Endothelial cell of umbilical vein (primary cell): ENCODE measurements around the gene TBX21. TPM values are rescaled to one million over a fixed set of nuclear protein-coding genes. Genes with fewer than 3 reads are reported as not detected.

Experiments
- BruUV-seq: library from RNA; stranded (reverse); fragments of 400-500 nt; replicated peaks from 2 replicates; lab custom pipeline; 2021; lab: Mats Ljungman, UMichigan
- CTCF ChIA-PET: fragments of 300-600, 350-600 bp; sonication (Branson Sonifier 250); formaldehyde crosslinking; loops from one replicate; lab custom pipeline; 2021; ENCODE audit warnings: antibody characterized with exemption, inconsistent platforms; lab: Charles Lee
- POLR2A ChIA-PET: fragments of 300-600, 350-600 bp; sonication (Branson Sonifier 250); formaldehyde crosslinking; loops from one replicate; lab custom pipeline; 2021; ENCODE audit warnings: antibody characterized with exemption, inconsistent platforms; lab: Charles Lee
- DNase-seq: peaks from one replicate; pipeline ENCODE4 v3.0.0-alpha.2; 2011; ENCODE audit warnings: low read depth, low spot score
- FAIRE-seq: peaks from 2 replicates; lab custom pipeline; 2011; peaks lifted over from hg19 to GRCh38; lab: Jason Lieb, UNC
- H2AFZ ChIP-seq: 2 replicates; pipeline ENCODE4 v1.6.0; 2012; ENCODE audit warnings: low read depth, low read length, control low read depth, inconsistent platforms
- H3K27ac ChIP-seq: 2 replicates; pipeline ENCODE4 v1.5.1; 2011; ENCODE audit warnings: low read depth, mild to moderate bottlenecking, control low read depth, low read length, moderate library complexity; ENCODE audit not compliant: insufficient read depth
- H3K27me3 ChIP-seq, 2 experiments: 2 replicates each; pipeline versions ENCODE4 v1.6.0 to v1.6.1; 2011; ENCODE audit warnings: low read length in 2 of 2, mixed read lengths in 1 of 2; ENCODE audit not compliant: control insufficient read depth in 2 of 2, insufficient read depth in 2 of 2
- H3K36me3 ChIP-seq, 2 experiments: 2 replicates in 1 of 2; 3 replicates in 1 of 2; pipeline ENCODE4 v1.5.1; 2011; ENCODE audit warnings: low read length in 2 of 2, mild to moderate bottlenecking in 1 of 2, moderate library complexity in 1 of 2; ENCODE audit not compliant: control insufficient read depth in 2 of 2, insufficient read depth in 2 of 2; ENCODE audit errors: extremely low read depth in 1 of 2
- H3K4me1 ChIP-seq: 3 replicates; pipeline ENCODE4 v1.5.1; 2011; ENCODE audit warnings: mild to moderate bottlenecking, low read length; ENCODE audit not compliant: control insufficient read depth, insufficient read depth; ENCODE audit errors: extremely low read depth
- H3K4me2 ChIP-seq: 2 replicates; pipeline ENCODE4 v1.6.1; 2011; ENCODE audit warnings: low read length, control low read depth, mixed read lengths; ENCODE audit not compliant: insufficient read depth
- H3K4me3 ChIP-seq, 3 experiments: fragments of 200-600 bp in 1 of 3; sonication (generic), shearing (Covaris generic) in 1 of 3; replicated peaks in 1 of 3; 2 replicates each; pipeline ENCODE4 v1.5.1; 2011 to 2016; ENCODE audit warnings: control low read depth in 3 of 3, low read length in 3 of 3, mild to moderate bottlenecking in 2 of 3, inconsistent platforms in 1 of 3, low read depth in 1 of 3, moderate library complexity in 1 of 3; ENCODE audit not compliant: insufficient read depth in 1 of 3
- H3K79me2 ChIP-seq: 2 replicates; pipeline ENCODE4 v1.6.0; 2012; ENCODE audit warnings: low read length, inconsistent platforms; ENCODE audit not compliant: control insufficient read depth, insufficient read depth
- H3K9ac ChIP-seq: replicated peaks from 2 replicates; pipeline ENCODE3; 2011; ENCODE audit warnings: low read length, control low read depth; ENCODE audit not compliant: insufficient read depth; ENCODE audit errors: extremely low read depth
- H3K9me1 ChIP-seq: replicated peaks from 3 replicates; pipeline ENCODE4 v1.6.0; 2011; ENCODE audit warnings: mild to moderate bottlenecking, low read length; ENCODE audit not compliant: control insufficient read depth, insufficient read depth; ENCODE audit errors: extremely low read depth
- H3K9me3 ChIP-seq: replicated peaks from 2 replicates; pipeline ENCODE4 v1.5.1; 2012; ENCODE audit warnings: low read length, inconsistent platforms; ENCODE audit not compliant: control insufficient read depth, insufficient read depth
- H4K20me1 ChIP-seq: replicated peaks from 2 replicates; pipeline ENCODE3; 2011; ENCODE audit warnings: mild to moderate bottlenecking, low read length; ENCODE audit not compliant: control insufficient read depth, insufficient read depth; ENCODE audit errors: extremely low read depth
- FOS ChIP-seq: IDR thresholded peaks from 2 replicates; pipeline ENCODE4 v1.6.1; 2011; ENCODE audit warnings: mild to moderate bottlenecking, low read length, moderate library complexity, borderline replicate concordance; ENCODE audit not compliant: insufficient read depth
- GATA2 ChIP-seq: IDR thresholded peaks from 2 replicates; pipeline ENCODE4 v1.7.0; 2011; ENCODE audit warnings: low read depth, mild to moderate bottlenecking, moderate library complexity, mixed read lengths, low read length; ENCODE audit not compliant: insufficient read length, insufficient read depth
- JUN ChIP-seq: IDR thresholded peaks from 2 replicates; pipeline ENCODE4 v1.6.1; 2011; ENCODE audit warnings: borderline replicate concordance, low read depth; ENCODE audit not compliant: insufficient read length, insufficient read depth
- POLR2AphosphoS5 ChIP-seq: IDR thresholded peaks from 2 replicates; pipeline ENCODE4 v1.6.1; 2012; ENCODE audit warnings: low read depth, mild to moderate bottlenecking, control low read depth, low read length, moderate library complexity; ENCODE audit not compliant: insufficient read depth
- dilution Hi-C: fragments of 300-500 bp; cut with MboI; formaldehyde crosslinking; loops from one replicate; pipeline ENCODE4 v1.15.0; 2019; ENCODE audit warnings: low sequenced_read_pairs; ENCODE audit not compliant: extremely low pct_ligation_motif_present
- intact Hi-C: fragments of 100-400 bp; cut with micrococcal nuclease; formaldehyde crosslinking; loops from one replicate; pipeline ENCODE4 v1.10.0; 2022
- polyA plus RNA-seq, 4 experiments: library from polyadenylated mRNA; depleted of rRNA in 3 of 4; stranded (reverse) in 3 of 4; unstranded in 1 of 4; fragments of >200 nt; gene quantifications; 2 replicates each; pipeline versions ENCODE4 v1.2.1 to v1.2.3, GENCODE V29; 2011 to 2012; ENCODE audit warnings: missing spikeins in 1 of 4
- total RNA-seq: library from RNA; stranded (reverse); gene quantifications from 2 replicates; pipeline ENCODE4 v1.2.3, GENCODE V29; 2021
- TF ChIP-seq, protein P1 (sequence below), 2 donors: IDR thresholded peaks; 1 replicate in 1 of 2; 2 replicates in 1 of 2; pipeline ENCODE4 v1.5.1; 2011; ENCODE audit warnings: low read length in 2 of 2, mild to moderate bottlenecking in 2 of 2, moderate library complexity in 2 of 2, control low read depth in 1 of 2, inconsistent platforms in 1 of 2, low read depth in 1 of 2; ENCODE audit not compliant: insufficient read depth in 1 of 2; ENCODE audit errors: extremely low read depth in 1 of 2

Gene TBX21
- total and polyA plus RNA-seq, 2 donors (not counting 3 experiments of a cell fraction or from before 2014, with no cell fraction given), result not detected

DNA sequence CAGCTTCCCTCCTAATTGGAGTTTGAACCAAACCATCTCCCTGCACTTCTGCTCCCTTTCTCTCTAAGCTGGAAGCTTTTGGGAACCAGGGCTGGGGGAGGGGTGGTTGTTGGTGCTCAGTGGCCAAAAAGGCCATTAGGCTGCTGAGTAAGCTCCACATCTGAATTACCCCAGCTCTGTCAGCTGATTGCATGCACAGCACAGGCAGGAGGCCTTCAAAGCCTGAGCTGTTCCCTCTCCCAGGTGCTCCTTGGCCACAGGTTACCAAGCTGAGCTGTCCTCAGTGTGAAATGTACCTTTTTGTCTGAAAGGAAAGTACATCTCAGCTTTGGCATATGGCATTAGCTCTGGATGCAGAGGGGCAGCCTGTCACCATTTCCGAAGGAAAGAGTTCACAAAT lies 45.3 kb upstream of the TBX21 start:
- Histone ChIP-seq H3K9me3 (no peaks in the 10 kb centered on the region), H3K79me2 (no peaks in the 10 kb centered on the region), H3K27ac (no peak overlapping the region), H3K27me3 (no peaks in the 10 kb centered on the region), H3K4me2 (no peak overlapping the region), H4K20me1 (peaks cover 2% of the 10 kb centered on the region), H3K4me1 (peaks cover 35% of the 10 kb centered on the region), H3K36me3 (peaks cover 4 to 7% of the 10 kb centered on the region in 2 experiments), H3K4me3 (no peak overlapping the region), H3K9ac (no peak overlapping the region), H3K9me1 (no peaks in the 10 kb centered on the region), H2AFZ (no peak overlapping the region)
- no peak for FAIRE-seq
- DNase-seq, result no peak
- ChIA-PET POLR2A (no interaction called here), CTCF (interaction anchor here (1.0 to 1.9 kb wide), 5 partner anchors 9 to 24 kb away, joined by 3 to 8 read pairs (median 4); no protein-coding TSS in a partner anchor)
- intact Hi-C loops, result loop anchor here (5.0 kb wide), 1 partner anchor 35 kb away; no protein-coding TSS in a partner anchor
- TF ChIP-seq POLR2AphosphoS5 (no peak), GATA2 (no peak), JUN (no peak), FOS (no peak)
- BruUV-seq, result no TSS peak
- dilution Hi-C loops, result no loop called here

DNA sequence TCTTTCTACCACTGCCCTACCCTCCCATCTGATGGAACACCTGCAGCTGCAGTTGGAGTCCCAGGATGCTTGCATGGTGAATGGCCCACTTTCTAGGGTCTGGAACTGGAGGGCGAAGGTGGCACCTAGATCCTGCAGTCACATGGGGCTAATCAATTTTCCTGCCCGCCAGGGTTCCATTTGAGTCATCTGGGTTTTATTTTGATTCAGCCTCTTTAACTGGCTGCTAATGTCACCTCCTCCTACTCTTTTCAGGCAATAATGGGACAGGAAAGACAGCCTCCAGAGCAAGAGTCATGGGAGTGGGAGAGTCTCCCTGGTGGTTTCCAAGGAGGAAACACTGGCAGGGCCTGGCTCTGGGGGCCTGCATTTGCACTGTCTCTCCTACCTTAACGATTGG lies 42.9 kb upstream of the TBX21 start:
- ChIA-PET CTCF (no interaction called here), POLR2A (interaction anchor here (0.5 kb wide), 1 partner anchor 230 kb away, joined by 4 read pairs; no protein-coding TSS in a partner anchor)
- no peak overlapping the region for H3K4me3 ChIP-seq
- no peaks in the 10 kb centered on the region for H3K36me3 ChIP-seq
- dilution Hi-C loops, result no loop called here
- no peaks in the 10 kb centered on the region for H3K9me1 ChIP-seq
- no peaks in the 10 kb centered on the region for H3K79me2 ChIP-seq
- H3K9ac ChIP-seq, result no peak overlapping the region
- DNase-seq, result no peak
- H4K20me1 ChIP-seq, result no peaks in the 10 kb centered on the region
- no peak overlapping the region for H3K4me2 ChIP-seq
- H3K4me1 ChIP-seq, result peaks cover 41% of the 10 kb centered on the region
- no peak overlapping the region for H2AFZ ChIP-seq
- H3K9me3 ChIP-seq, result no peaks in the 10 kb centered on the region
- BruUV-seq, result no TSS peak
- H3K27ac ChIP-seq, result no peak overlapping the region
- H3K27me3 ChIP-seq, result no peaks in the 10 kb centered on the region
- TF ChIP-seq, protein P1, sequence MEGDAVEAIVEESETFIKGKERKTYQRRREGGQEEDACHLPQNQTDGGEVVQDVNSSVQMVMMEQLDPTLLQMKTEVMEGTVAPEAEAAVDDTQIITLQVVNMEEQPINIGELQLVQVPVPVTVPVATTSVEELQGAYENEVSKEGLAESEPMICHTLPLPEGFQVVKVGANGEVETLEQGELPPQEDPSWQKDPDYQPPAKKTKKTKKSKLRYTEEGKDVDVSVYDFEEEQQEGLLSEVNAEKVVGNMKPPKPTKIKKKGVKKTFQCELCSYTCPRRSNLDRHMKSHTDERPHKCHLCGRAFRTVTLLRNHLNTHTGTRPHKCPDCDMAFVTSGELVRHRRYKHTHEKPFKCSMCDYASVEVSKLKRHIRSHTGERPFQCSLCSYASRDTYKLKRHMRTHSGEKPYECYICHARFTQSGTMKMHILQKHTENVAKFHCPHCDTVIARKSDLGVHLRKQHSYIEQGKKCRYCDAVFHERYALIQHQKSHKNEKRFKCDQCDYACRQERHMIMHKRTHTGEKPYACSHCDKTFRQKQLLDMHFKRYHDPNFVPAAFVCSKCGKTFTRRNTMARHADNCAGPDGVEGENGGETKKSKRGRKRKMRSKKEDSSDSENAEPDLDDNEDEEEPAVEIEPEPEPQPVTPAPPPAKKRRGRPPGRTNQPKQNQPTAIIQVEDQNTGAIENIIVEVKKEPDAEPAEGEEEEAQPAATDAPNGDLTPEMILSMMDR (IDR thresholded peaks at IDR 0.05; ENCODE audit: extremely low read depth in 1 of 2, insufficient read depth in 1 of 2, low read depth in 1 of 2, low read length in 2 of 2), result no peak
- no peak for TF ChIP-seq JUN
- no peak for TF ChIP-seq POLR2AphosphoS5
- TF ChIP-seq GATA2, result no peak
- no peak for FAIRE-seq
- intact Hi-C loops, result no loop called here
